PC-3 (cell line): Measurements from ENCODE around the gene GALNTL6.

Experiments used
- CTCF ChIP-seq: fragments of 300-600 bp; sonication (generic); conservative IDR thresholded peaks from 2 replicates; pipeline ENCODE4 v1.5.1; 2017; ENCODE audit warnings: antibody characterized with exemption, low read depth, mild to moderate bottlenecking, low read length
- EZH2 ChIP-seq: fragments of 300-600 bp; sonication (generic); IDR thresholded peaks from one replicate; pipeline ENCODE4 v1.6.1; 2017; ENCODE audit warnings: antibody characterized with exemption, mild to moderate bottlenecking, low read length; ENCODE audit not compliant: unreplicated experiment
- EZH2phosphoT487 ChIP-seq: fragments of 300-600 bp; sonication (generic); IDR thresholded peaks from 2 replicates; pipeline ENCODE4 v1.6.1; 2018; ENCODE audit warnings: mild to moderate bottlenecking, antibody characterized with exemption, low read length, borderline replicate concordance

- TF ChIP-seq CTCF (no peak), EZH2phosphoT487 (no peak), EZH2 (no peak)
These were observed 837.7 kb downstream of the GALNTL6 start for GRCh38 chr4:172650758-172651530.
